Omental fat pad (tissue), 4 donors: Measurements from ENCODE around the gene LRP8. TPM values are rescaled to one million over a fixed set of nuclear protein-coding genes. Genes with fewer than 3 reads are reported as not detected.

ENCODE experiments used
- ATAC-seq: fragments of 150-250 bp; one replicate; pipeline ENCODE4 v1.9.1; 2016; ENCODE audit warnings: mild to moderate bottlenecking, moderate library complexity; ENCODE audit not compliant: low FRiP score
- DNase-seq: peaks from one replicate; pipeline ENCODE4 v3.0.0-alpha.2; 2019; ENCODE audit warnings: low spot score
- total RNA-seq, 4 donors: library from RNA; depleted of rRNA; stranded (reverse); fragments of >200 nt; gene quantifications; one replicate each; pipeline ENCODE4 v1.1.0, GENCODE V29; 2016
- TF ChIP-seq, protein P1 (sequence below), 3 donors: fragments of 450-650 bp; IDR thresholded peaks; one replicate each; pipeline ENCODE4 v1.5.1; 2016 to 2017; ENCODE audit warnings: antibody characterized with exemption in 3 of 3, mild to moderate bottlenecking in 3 of 3, moderate library complexity in 2 of 3

LRP8 gene
- total RNA-seq, 4 donors from 2014 or later = 1.6 to 22.0 (median 7.4) TPM

DNA sequence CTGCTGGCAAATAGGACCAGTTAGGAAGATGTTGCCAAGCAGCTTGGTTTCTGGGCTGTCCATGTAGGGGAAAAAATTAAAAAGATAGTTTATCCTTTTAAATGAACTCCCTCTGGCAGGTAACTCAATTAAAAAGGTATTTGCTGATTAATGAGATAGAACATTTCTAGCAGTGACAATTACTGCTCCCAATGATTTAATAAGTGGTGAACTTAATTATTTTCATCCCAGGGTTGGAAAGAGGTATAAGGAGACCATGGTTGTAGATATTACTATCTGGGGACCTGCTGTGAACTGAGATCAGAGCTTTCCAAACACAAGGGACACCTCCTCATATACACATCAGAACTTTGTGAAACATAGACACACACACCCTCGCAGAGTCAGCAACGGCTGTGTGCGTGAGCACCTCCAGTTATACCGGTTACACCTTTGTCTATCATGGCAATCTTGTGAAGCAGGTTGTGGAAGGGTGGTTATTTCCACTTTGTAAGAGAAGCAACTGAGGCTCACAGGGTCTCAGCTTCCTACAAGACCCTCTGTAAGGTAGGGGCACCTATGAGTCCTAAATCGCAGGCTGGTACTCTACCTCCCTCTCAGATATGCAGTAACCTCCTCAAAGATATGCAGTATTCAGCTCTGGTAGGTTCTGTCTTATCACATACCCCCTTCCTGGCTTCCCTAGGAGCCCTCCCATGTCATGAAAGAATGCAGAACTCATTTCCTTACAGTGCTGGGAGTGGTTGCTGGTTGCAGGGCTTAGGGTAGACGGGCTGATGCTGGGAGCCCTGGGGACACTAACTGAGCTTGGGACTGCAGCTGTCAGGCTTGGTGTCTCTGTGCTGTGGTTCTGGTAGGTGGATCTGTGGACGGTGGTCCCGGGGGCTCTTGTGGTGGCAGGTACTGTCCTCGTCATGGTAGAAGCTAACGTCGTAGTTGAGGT lies 71.1 kb downstream of the LRP8 start:
- ATAC-seq (no peak), DNase-seq (no peak)
- TF ChIP-seq, protein P1, sequence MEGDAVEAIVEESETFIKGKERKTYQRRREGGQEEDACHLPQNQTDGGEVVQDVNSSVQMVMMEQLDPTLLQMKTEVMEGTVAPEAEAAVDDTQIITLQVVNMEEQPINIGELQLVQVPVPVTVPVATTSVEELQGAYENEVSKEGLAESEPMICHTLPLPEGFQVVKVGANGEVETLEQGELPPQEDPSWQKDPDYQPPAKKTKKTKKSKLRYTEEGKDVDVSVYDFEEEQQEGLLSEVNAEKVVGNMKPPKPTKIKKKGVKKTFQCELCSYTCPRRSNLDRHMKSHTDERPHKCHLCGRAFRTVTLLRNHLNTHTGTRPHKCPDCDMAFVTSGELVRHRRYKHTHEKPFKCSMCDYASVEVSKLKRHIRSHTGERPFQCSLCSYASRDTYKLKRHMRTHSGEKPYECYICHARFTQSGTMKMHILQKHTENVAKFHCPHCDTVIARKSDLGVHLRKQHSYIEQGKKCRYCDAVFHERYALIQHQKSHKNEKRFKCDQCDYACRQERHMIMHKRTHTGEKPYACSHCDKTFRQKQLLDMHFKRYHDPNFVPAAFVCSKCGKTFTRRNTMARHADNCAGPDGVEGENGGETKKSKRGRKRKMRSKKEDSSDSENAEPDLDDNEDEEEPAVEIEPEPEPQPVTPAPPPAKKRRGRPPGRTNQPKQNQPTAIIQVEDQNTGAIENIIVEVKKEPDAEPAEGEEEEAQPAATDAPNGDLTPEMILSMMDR (IDR thresholded peaks at IDR 0.05) = no peak

DNA sequence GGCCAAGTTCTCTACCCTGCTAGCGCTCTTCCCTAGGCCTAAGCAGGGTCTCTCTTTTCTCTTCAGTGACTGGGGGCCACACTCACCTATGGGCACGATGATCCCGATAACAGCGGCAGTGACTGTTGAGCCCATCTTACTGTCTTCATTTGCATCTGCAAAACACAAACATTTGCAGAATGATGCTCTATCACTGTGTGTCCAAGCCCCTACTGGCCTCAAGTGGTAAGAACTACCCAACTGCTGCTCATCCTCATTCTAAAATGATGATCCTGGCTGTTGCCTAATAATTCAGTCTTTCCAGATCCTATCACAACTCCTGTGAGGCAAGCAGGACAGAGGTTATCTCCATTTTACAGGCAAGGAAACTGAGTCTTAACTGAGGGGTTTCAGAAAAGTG lies 72.8 kb downstream of the LRP8 start:
- ATAC-seq = no peak
- no peak for DNase-seq
- TF ChIP-seq, protein P1 (IDR thresholded peaks at IDR 0.05) = no peak

DNA sequence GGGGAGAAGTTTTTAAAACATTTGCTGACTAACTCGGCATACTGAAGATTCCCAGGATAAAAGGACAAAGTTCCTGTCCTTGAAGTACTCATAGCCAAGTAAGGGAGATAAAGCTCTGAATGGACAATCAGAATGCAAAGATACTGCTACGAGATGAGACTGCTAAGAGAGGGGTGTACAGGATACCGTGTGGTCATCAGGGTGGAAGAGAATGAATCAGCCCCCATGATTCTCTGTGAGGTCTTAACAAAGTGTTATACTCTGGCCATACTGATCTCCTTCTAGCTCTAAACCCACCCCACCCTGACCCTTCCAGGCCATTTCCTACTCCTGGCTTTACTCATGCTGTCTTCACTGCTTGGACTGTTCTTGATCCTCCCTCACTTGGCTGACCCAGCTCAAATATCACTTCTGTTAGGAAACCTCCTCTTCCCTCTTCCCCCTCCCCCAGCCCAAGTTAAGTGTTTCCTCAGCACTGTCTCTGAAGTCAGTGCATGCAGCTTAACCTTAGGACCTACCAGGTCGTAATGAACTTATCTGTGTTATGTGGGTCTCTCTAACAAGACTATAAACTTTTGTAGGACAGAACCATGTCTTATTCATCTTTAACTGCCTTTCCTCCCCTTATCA lies 73.7 kb downstream of the LRP8 start:
- ATAC-seq (no peak), DNase-seq (no peak)
- TF ChIP-seq, protein P1 (IDR thresholded peaks at IDR 0.05) = no peak

DNA sequence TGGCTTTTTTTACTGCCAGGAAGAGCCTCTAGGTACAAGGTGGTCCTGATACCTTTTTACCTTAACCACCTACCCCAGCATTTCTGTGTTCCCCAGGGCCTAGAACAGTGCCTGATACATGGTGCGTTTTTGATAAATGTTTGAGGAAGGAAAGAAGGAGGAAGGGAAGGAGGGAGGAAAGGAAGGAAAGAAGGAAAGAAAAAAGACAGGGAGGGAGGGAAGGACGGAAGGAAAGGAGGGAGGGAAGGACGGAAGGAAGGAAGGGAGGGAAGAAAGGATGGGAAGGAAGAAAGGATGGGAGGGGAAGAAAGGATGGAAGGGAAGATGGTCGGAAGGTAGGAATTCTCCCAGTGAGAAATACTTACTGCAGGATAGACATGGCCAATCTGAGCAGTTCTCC lies 77.5 kb downstream of the LRP8 start:
- no peak for DNase-seq
- TF ChIP-seq, protein P1 (IDR thresholded peaks at IDR 0.05) = no peak
- no peak for ATAC-seq

DNA sequence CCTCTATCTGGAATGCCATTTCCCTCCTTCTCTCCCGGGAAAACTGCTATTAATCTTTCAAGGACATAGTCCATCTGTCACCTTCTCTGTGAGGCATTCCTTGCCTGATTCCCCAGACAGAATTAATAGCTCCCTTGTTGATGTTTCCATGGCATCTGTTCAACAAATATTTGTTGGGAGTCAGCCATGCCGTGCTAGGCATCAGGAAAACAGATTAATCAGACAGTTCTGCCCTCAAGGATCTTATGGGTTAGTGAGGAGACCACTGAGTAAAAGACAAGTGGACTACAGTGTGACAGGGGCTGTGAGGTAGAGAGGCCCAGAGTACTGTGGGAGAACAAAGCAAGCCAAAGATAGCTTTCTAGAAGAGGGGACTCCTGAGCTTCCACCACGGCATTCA lies 78.2 kb downstream of the LRP8 start:
- TF ChIP-seq, protein P1 (IDR thresholded peaks at IDR 0.05) = no peak
- DNase-seq (no peak), ATAC-seq (no peak)

DNA sequence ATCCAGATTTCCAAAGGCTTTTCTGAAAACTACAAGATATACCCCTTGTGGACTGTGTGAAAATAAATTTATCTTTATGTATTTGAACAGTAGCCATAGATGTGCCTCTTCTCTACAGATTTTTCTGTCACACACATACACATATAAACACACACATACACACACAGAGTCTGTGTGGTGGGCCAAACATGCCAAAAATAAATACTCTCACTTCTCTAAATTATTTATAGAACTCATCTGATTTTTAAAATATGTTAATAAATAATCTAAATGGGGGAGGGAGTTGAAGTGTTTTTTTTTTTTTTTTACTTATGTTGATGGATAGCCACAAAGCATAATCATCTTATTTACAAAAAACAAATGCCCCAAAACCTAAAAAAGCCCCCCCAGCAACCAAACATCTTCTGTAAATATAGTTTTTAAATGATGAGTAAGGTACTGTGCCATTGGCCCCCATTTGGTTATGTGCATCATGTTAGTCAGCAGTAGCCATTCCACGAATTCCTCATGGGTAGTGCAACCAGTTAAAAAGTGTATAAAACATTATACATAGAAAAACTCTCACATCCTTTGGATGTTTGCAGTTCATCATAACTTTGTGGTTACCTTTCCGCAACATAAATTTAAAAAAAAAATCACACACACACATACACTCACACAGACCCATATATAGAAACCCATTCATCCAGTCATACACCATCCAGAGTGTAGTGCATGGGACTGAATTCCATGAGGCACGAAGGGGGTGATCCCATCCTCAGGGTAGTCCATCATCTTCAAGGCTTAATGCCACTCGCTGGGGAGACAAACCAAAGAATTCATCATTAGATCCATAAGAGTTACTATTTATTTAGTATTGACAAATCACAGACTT lies 81.4 kb downstream of the LRP8 start:
- ATAC-seq (no peak), DNase-seq (no peak)
- TF ChIP-seq, protein P1 (IDR thresholded peaks at IDR 0.05) = no peak
